H9 (cell line): ENCODE measurements around the gene DGKB. TPM values are rescaled to one million over a fixed set of nuclear protein-coding genes. Genes with fewer than 3 reads are reported as not detected.

Source experiments
- DNase-seq: peaks from one replicate; pipeline ENCODE4 v3.0.0-alpha.2; 2017
- H2AFZ ChIP-seq: one replicate; pipeline ENCODE4 v1.6.1; 2013; ENCODE audit warnings: mild to moderate bottlenecking, low read length, control low read depth, moderate library complexity
- H2AK5ac ChIP-seq: 2 replicates; pipeline ENCODE4 v1.6.1; 2013; ENCODE audit warnings: low read length, control low read depth, mixed read lengths; ENCODE audit not compliant: insufficient read length
- H2BK120ac ChIP-seq: one replicate; pipeline ENCODE4 v1.6.1; 2013; ENCODE audit warnings: low read depth, mild to moderate bottlenecking, low read length, control low read depth, inconsistent platforms; ENCODE audit not compliant: poor library complexity, severe bottlenecking
- H2BK12ac ChIP-seq: 2 replicates; pipeline ENCODE4 v1.6.1; 2013; ENCODE audit warnings: low read length, control low read depth, mixed read lengths, low read depth; ENCODE audit not compliant: insufficient read length
- H2BK15ac ChIP-seq: 2 replicates; pipeline ENCODE4 v1.6.1; 2013; ENCODE audit warnings: low read depth, low read length, control low read depth
- H2BK20ac ChIP-seq: one replicate; pipeline ENCODE4 v1.6.1; 2013; ENCODE audit warnings: low read depth, mild to moderate bottlenecking, low read length, control low read depth, inconsistent platforms; ENCODE audit not compliant: poor library complexity, severe bottlenecking
- H2BK5ac ChIP-seq: 2 replicates; pipeline ENCODE4 v1.6.1; 2013; ENCODE audit warnings: low read length, control low read depth, mixed read lengths; ENCODE audit not compliant: insufficient read length
- H3K14ac ChIP-seq: 2 replicates; pipeline ENCODE4 v1.6.1; 2013; ENCODE audit warnings: low read length, control low read depth; ENCODE audit not compliant: insufficient read depth
- H3K18ac ChIP-seq: 2 replicates; pipeline ENCODE4 v1.6.1; 2013; ENCODE audit warnings: low read depth, mild to moderate bottlenecking, mixed read lengths, low read length, control low read depth; ENCODE audit not compliant: insufficient read length
- H3K23ac ChIP-seq: 2 replicates; pipeline ENCODE4 v1.6.1; 2013; ENCODE audit warnings: low read length, control low read depth, mixed read lengths, low read depth; ENCODE audit not compliant: insufficient read length
- H3K23me2 ChIP-seq: 2 replicates; pipeline ENCODE4 v1.6.1; 2013; ENCODE audit warnings: low read depth, mild to moderate bottlenecking, mixed read lengths, low read length, control low read depth; ENCODE audit not compliant: insufficient read length, poor library complexity, severe bottlenecking
- H3K27ac ChIP-seq: 2 replicates; pipeline ENCODE4 v1.5.1; 2013; ENCODE audit warnings: low read length, control low read depth, mixed read lengths, low read depth; ENCODE audit not compliant: insufficient read length
- H3K27me3 ChIP-seq: 2 replicates; pipeline ENCODE4 v1.6.1; 2013; ENCODE audit warnings: low read length, control low read depth, inconsistent platforms; ENCODE audit not compliant: insufficient read depth
- H3K4ac ChIP-seq: 2 replicates; pipeline ENCODE4 v1.6.1; 2013; ENCODE audit warnings: low read depth, mild to moderate bottlenecking, control low read depth, inconsistent platforms, low read length, moderate library complexity
- H3K4me1 ChIP-seq: 2 replicates; pipeline ENCODE4 v1.6.1; 2013; ENCODE audit warnings: low read length, control low read depth, inconsistent platforms; ENCODE audit not compliant: insufficient read depth
- H3K4me2 ChIP-seq: 2 replicates; pipeline ENCODE4 v1.6.1; 2013; ENCODE audit warnings: low read length, control low read depth, mixed read lengths; ENCODE audit not compliant: insufficient read length, insufficient read depth
- H3K56ac ChIP-seq: 2 replicates; pipeline ENCODE4 v1.6.1; 2013; ENCODE audit warnings: low read depth, mild to moderate bottlenecking, mixed read lengths, low read length, control low read depth; ENCODE audit not compliant: insufficient read length
- H3K79me1 ChIP-seq: 2 replicates; pipeline ENCODE4 v1.6.1; 2013; ENCODE audit warnings: low read depth, mild to moderate bottlenecking, moderate library complexity, low read length, control low read depth, inconsistent platforms; ENCODE audit not compliant: insufficient read depth, poor library complexity, severe bottlenecking
- H3K79me2 ChIP-seq: 2 replicates; pipeline ENCODE4 v1.6.1; 2013; ENCODE audit warnings: low read length, control low read depth, inconsistent platforms; ENCODE audit not compliant: insufficient read depth
- H3K9ac ChIP-seq: 2 replicates; pipeline ENCODE4 v1.6.1; 2013; ENCODE audit warnings: low read length, control low read depth, mixed read lengths; ENCODE audit not compliant: insufficient read length; ENCODE audit errors: extremely low read depth
- H3K9me3 ChIP-seq: one replicate; pipeline ENCODE4 v1.6.1; 2013; ENCODE audit warnings: low read depth, low read length, inconsistent platforms; ENCODE audit not compliant: control insufficient read depth
- H3T11ph ChIP-seq: one replicate; pipeline ENCODE4 v1.6.1; 2013; ENCODE audit warnings: mild to moderate bottlenecking, low read length, control low read depth, inconsistent platforms
- H4K20me1 ChIP-seq: one replicate; pipeline ENCODE4 v1.6.1; 2013; ENCODE audit not compliant: control insufficient read depth, insufficient read length, insufficient read depth
- H4K5ac ChIP-seq: 2 replicates; pipeline ENCODE4 v1.6.1; 2013; ENCODE audit warnings: low read depth, mild to moderate bottlenecking, mixed read lengths, low read length, control low read depth; ENCODE audit not compliant: insufficient read length
- H4K8ac ChIP-seq: replicated peaks from 2 replicates; pipeline ENCODE4 v1.6.1; 2013; ENCODE audit warnings: low read length, control low read depth, mixed read lengths, low read depth; ENCODE audit not compliant: insufficient read length
- H4K91ac ChIP-seq: 2 replicates; pipeline ENCODE4 v1.6.1; 2013; ENCODE audit warnings: low read depth, mild to moderate bottlenecking, moderate library complexity, mixed read lengths, low read length, control low read depth; ENCODE audit not compliant: insufficient read length
- H3K27ac Mint-ChIP-seq, 3 experiments: 2 replicates in 2 of 3; 3 replicates in 1 of 3; pipeline ENCODE4 v1.8.0; 2020 to 2021; ENCODE audit warnings: mixed read lengths in 3 of 3, mild to moderate bottlenecking in 1 of 3, moderate library complexity in 1 of 3
- H3K27me3 Mint-ChIP-seq: 2 replicates; pipeline ENCODE4 v1.8.0; 2021; ENCODE audit warnings: low read depth, mild to moderate bottlenecking, moderate library complexity, mixed read lengths
- H3K36me3 Mint-ChIP-seq, 3 experiments: 2 replicates in 2 of 3; 3 replicates in 1 of 3; pipeline ENCODE4 v1.8.0; 2020 to 2021; ENCODE audit warnings: low read depth in 3 of 3, mixed read lengths in 3 of 3; ENCODE audit not compliant: insufficient read depth in 1 of 3
- H3K4me1 Mint-ChIP-seq, 2 experiments: 2 replicates each; pipeline ENCODE4 v1.8.0; 2020; ENCODE audit warnings: mixed read lengths in 2 of 2
- H3K4me3 Mint-ChIP-seq, 2 experiments: 2 replicates in 1 of 2; 3 replicates in 1 of 2; pipeline ENCODE4 v1.8.0; 2020 to 2021; ENCODE audit warnings: mild to moderate bottlenecking in 2 of 2, mixed read lengths in 2 of 2, moderate library complexity in 1 of 2
- H3K9me3 Mint-ChIP-seq, 2 experiments: 2 replicates in 1 of 2; 3 replicates in 1 of 2; pipeline ENCODE4 v1.8.0; 2020; ENCODE audit warnings: mild to moderate bottlenecking in 2 of 2, mixed read lengths in 2 of 2, moderate library complexity in 1 of 2
- CTCF ChIP-seq: fragments of 200-600 bp; sonication (generic); conservative IDR thresholded peaks from 3 replicates; pipeline ENCODE4 v1.8.0; 2021; ENCODE audit warnings: antibody characterized with exemption, mild to moderate bottlenecking
- WGBS: extraction: QIAGEN DNeasy Blood & Tissue Kit; methylation state at CpG from one replicate; pipeline ENCODE4 v1.1.7; 2013; ENCODE audit warnings: missing lambda C conversion rate, low lambda C conversion rate, mixed read lengths; ENCODE audit not compliant: insufficient read length; ENCODE audit errors: extremely low coverage; 5-methylcytosine and 5-hydroxymethylcytosine counted together
- total RNA-seq: library from RNA; stranded (reverse); gene quantifications from 2 replicates; pipeline ENCODE4 v1.2.1, GENCODE V29; 2021

The DGKB gene
- total RNA-seq, 1 experiment from 2014 or later, result 0.26 TPM

GRCh38 chr7:14258861-14259260, 643.7 kb downstream of the DGKB start:
- Histone ChIP-seq H3K27me3 (no peaks in the 10 kb centered on the region), H4K20me1 (no peaks in the 10 kb centered on the region), H3K23ac (no peak overlapping the region), H2BK12ac (no peak overlapping the region), H2BK20ac (no peak overlapping the region), H3K4me1 (no peaks in the 10 kb centered on the region), H3K18ac (no peak overlapping the region), H2BK5ac (no peak overlapping the region), H3K4ac (no peak overlapping the region), H2AK5ac (no peak overlapping the region), H4K91ac (no peak overlapping the region), H3K27ac (no peak overlapping the region), H3K9ac (no peak overlapping the region), H4K8ac (no peak overlapping the region), H3K79me2 (no peaks in the 10 kb centered on the region), H2AFZ (no peak overlapping the region), H3K23me2 (no peaks in the 10 kb centered on the region), H3K9me3 (no peaks in the 10 kb centered on the region), H2BK120ac (no peak overlapping the region), H2BK15ac (no peak overlapping the region), H3T11ph (no peak overlapping the region), H3K4me2 (no peak overlapping the region), H3K56ac (no peak overlapping the region), H4K5ac (no peak overlapping the region), H3K79me1 (no peaks in the 10 kb centered on the region), H3K14ac (no peak overlapping the region)
- H3K36me3 Mint-ChIP-seq, result no peaks in the 10 kb centered on the region
- no peak for TF ChIP-seq CTCF
- WGBS, result no CpG with 5 or more reads among the region's 1 CpG
- peaks cover 3% of the 10 kb centered on the region in 2 experiments; a peak in 3 of 4 replicates for H3K4me1 Mint-ChIP-seq
- no peak for DNase-seq
- no peak overlapping the region for H3K27ac Mint-ChIP-seq
- no peaks in the 10 kb centered on the region for H3K27me3 Mint-ChIP-seq
- no peaks in the 10 kb centered on the region for H3K9me3 Mint-ChIP-seq
- no peak overlapping the region for H3K4me3 Mint-ChIP-seq
